Thyroid gland (tissue), 4 donors: ENCODE measurements around the gene TBX3. TPM values are rescaled to one million over a fixed set of nuclear protein-coding genes. Genes with fewer than 3 reads are reported as not detected.

ENCODE experiments used
- DNase-seq, 2 donors: peaks; one replicate each; pipeline ENCODE4 v3.0.0-alpha.2; 2019
- H3K27ac ChIP-seq, 3 donors: fragments of 200-600 bp; sonication (generic); 1 replicate in 2 of 3; 2 replicates in 1 of 3; pipeline ENCODE4 v1.5.1; 2016 to 2019; ENCODE audit warnings: mild to moderate bottlenecking in 1 of 3, moderate library complexity in 1 of 3
- H3K27me3 ChIP-seq: fragments of 200-600 bp; sonication (generic); one replicate; pipeline ENCODE4 v1.5.1; 2019
- H3K36me3 ChIP-seq, 2 donors: fragments of 200-600 bp; sonication (generic); one replicate each; pipeline ENCODE4 v1.5.1; 2016 to 2019
- H3K4me1 ChIP-seq, 2 donors: fragments of 200-600 bp; sonication (generic); one replicate each; pipeline ENCODE4 v1.5.1; 2017 to 2019
- H3K4me3 ChIP-seq, 3 donors: fragments of 200-600 bp; sonication (generic); replicated peaks in 1 of 3; 1 replicate in 2 of 3; 2 replicates in 1 of 3; pipeline ENCODE4 v1.5.1; 2016; ENCODE audit warnings: mild to moderate bottlenecking in 1 of 3
- H3K9me3 ChIP-seq: fragments of 200-600 bp; sonication (generic); one replicate; pipeline ENCODE4 v1.5.1; 2017
- CTCF ChIP-seq, 6 experiments: fragments of 200-600 bp in 3 of 6; fragments of 450-650 bp in 3 of 6; sonication (generic) in 3 of 6; IDR thresholded peaks; one replicate each; pipeline ENCODE4 v1.5.1; 2016 to 2019; ENCODE audit warnings: antibody characterized with exemption in 6 of 6, mild to moderate bottlenecking in 2 of 6, inconsistent platforms in 1 of 6, moderate library complexity in 1 of 6
- POLR2A ChIP-seq, 2 donors: fragments of 450-650 bp; IDR thresholded peaks; one replicate each; pipeline ENCODE4 v1.6.1; 2017; ENCODE audit warnings: antibody characterized with exemption in 2 of 2, mild to moderate bottlenecking in 2 of 2, moderate library complexity in 1 of 2
- WGBS, 2 donors: methylation state at CpG; one replicate each; pipeline ENCODE4 v1.1.5; 2017; 5-methylcytosine and 5-hydroxymethylcytosine counted together
- intact Hi-C: fragments of 100-400 bp; cut with DNase I; formaldehyde crosslinking; loops from one replicate; pipeline ENCODE4 v1.15.1; 2023
- total RNA-seq, 4 donors: library from RNA; depleted of rRNA; stranded (reverse); fragments of >200 nt; gene quantifications; one replicate each; pipeline ENCODE4 v1.2.3, GENCODE V29; 2016

Gene TBX3
- total RNA-seq, 4 donors from 2014 or later = 104 to 258 (median 192) TPM

DNA sequence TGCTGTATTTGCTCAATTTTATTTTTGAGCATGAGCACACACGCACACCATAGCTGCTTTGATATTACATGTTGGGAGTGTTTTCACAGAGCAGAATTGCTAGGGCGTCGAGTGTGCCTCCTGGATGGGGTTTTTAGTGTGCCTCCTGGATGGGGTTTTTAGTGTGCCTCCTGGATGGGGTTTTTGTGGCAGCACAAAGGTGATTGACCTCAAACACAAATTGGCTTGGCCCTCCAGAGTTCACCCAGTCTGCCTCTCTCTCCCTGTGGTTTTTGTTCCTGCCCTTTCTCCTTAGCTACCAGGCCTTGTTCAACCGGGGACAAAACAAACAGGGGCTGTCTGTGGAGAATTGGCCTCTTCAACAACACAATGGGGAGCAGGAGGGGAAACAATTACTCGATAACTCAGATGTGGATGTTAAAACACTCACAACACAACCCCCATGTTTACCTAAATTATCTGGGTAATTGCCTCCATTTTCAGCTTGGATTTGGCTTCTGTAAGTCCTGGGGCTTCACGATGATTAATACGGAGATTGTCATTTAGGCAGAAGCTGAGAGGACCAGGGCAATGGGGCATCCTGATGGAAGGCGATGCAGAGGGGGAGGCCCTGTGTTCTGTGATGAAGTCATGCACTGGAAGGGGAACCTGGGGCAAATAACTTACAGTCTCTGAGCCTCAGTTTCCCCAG lies 26.9 kb downstream of the TBX3 start:
- Histone ChIP-seq H3K27ac (no peak overlapping the region), H3K9me3 (no peaks in the 10 kb centered on the region), H3K4me1 (peaks cover 0 to 16% of the 10 kb centered on the region in 2 donors), H3K36me3 (no peaks in the 10 kb centered on the region), H3K27me3 (no peaks in the 10 kb centered on the region), H3K4me3 (no peak overlapping the region)
- TF ChIP-seq CTCF (IDR thresholded peaks at IDR 0.05) (no peak), POLR2A (IDR thresholded peaks at IDR 0.05) (no peak)
- intact Hi-C loops = no loop called here
- DNase-seq = no peak
- whole genome bisulfite sequencing, 2 donors = 60 to 61% methylated on average over 8 of the region's 8 CpGs

DNA sequence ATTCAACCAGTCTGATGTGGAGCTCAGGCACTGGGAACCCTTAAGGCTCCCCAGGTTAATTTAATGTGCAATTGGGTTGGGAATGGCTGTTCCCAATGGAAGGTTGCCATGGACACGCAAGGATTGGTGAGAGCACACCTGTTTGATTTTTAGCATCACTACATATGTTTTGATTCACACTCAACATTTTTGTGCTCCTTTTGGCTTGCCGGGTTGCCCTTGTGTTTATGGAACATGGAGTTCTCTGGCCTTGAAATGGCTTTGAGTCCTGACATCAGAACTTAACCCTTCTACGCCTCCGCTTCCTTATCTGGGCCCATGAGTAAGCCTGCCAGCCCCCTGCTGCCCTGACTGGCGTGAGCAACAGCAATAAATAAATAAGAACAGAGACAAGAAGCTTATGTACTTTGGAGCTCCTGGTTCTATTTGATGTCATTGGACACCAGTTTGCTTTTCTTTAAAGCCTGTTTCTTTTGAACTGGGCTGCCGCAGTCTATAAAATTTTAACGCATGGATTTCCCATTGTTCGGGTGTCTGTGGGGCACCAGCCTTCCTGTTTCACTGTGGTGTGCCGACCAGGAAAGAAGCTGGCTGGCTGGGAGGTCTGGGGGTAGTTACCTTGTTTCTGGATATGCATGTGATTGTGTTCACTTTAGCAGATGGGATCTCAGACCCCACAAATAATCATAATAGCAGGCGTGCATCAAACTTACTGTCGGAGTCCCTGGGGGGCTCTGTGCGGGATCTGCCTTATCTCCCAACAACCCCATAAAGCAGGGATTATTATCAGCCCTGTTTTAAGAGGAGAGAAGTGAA lies 27.8 kb downstream of the TBX3 start:
- no peak overlapping the region for H3K27ac ChIP-seq
- H3K4me3 ChIP-seq = no peak overlapping the region
- intact Hi-C loops = no loop called here
- H3K27me3 ChIP-seq = no peaks in the 10 kb centered on the region
- no peaks in the 10 kb centered on the region for H3K36me3 ChIP-seq
- no peak for DNase-seq
- no peak for TF ChIP-seq POLR2A (IDR thresholded peaks at IDR 0.05)
- no peak for TF ChIP-seq CTCF (IDR thresholded peaks at IDR 0.05)
- 66 to 72% methylated on average over 12 of the region's 12 CpGs for WGBS, 2 donors
- H3K9me3 ChIP-seq = no peaks in the 10 kb centered on the region
- peaks cover 0 to 16% of the 10 kb centered on the region in 2 donors for H3K4me1 ChIP-seq

- DNase-seq = no peak
- TF ChIP-seq POLR2A (IDR thresholded peaks at IDR 0.05) (no peak), CTCF (IDR thresholded peaks at IDR 0.05) (no peak)
- Histone ChIP-seq H3K4me3 (no peak overlapping the region), H3K4me1 (no peaks in the 10 kb centered on the region), H3K36me3 (no peaks in the 10 kb centered on the region), H3K27me3 (no peaks in the 10 kb centered on the region), H3K27ac (no peak overlapping the region), H3K9me3 (no peaks in the 10 kb centered on the region)
- 34 to 43% methylated on average over 9 to 10 of the region's 10 CpGs for WGBS, 2 donors
- intact Hi-C loops = no loop called here
Measured at GRCh38 chr12:114649585-114649984, 34.4 kb downstream of the TBX3 start.

- Histone ChIP-seq H3K9me3 (no peaks in the 10 kb centered on the region), H3K4me3 (no peak overlapping the region), H3K27me3 (no peaks in the 10 kb centered on the region), H3K4me1 (no peaks in the 10 kb centered on the region), H3K36me3 (no peaks in the 10 kb centered on the region), H3K27ac (no peak overlapping the region)
- intact Hi-C loops = no loop called here
- 93 to 95% methylated on average over 3 of the region's 3 CpGs for WGBS, 2 donors
- DNase-seq = no peak
- TF ChIP-seq POLR2A (IDR thresholded peaks at IDR 0.05) = no peak
- no peak for TF ChIP-seq CTCF (IDR thresholded peaks at IDR 0.05)
Measured at GRCh38 chr12:114648711-114649110, 35.3 kb downstream of the TBX3 start.
